ENCODE results near the gene MCF2L.
"Not testable (repeated sequence)": the region's sequence is repeated elsewhere in the genome, so short reads cannot be mapped to it uniquely, and the experiment has no call there.

Gene MCF2L

DNA sequence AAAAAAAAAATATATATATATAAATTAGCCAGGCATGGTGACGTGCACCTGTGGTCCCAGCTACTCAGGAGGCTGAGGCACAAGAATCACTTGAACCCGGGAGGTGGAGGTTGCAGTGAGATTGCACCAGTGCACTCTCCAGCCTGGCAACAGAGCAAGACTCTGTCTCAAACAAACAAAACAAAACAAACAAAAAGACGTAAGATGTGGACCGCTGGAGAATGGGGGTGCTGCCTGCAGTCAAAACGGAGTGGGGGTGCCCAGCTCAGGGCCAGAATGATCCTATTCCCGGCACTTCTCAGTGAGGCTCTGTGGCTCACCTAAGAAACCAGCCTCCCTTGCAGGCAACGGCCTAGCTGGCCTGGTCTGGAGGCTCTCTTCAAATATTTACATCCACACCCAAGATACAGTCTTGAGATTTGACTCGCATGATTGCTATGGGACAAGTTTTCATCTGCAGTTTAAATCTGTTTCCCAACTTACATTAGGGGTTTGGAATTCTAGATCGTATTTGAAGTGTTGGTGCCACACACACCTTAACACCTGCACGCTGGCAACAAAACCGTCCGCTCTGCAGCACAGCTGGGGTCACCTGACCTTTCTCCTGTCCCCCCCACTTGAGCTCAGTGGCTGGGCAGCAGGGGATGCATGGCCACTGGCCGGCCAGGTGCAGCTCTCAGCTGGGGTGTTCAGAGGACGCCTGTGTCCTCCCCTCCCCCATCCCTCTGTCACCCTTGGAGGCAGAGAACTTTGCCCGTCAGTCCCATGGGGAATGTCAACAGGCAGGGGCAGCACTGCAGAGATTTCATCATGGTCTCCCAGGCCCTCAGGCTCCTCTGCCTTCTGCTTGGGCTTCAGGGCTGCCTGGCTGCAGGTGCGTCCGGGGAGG lies 136.3 kb downstream of the MCF2L start, which contains the start of gene F7:
TSS of gene F7 (plus strand) at position 760 of the 889 bp plus-strand sequence. CDS start at position 811, 51 bp downstream.
- no peak for DNase-seq

DNA sequence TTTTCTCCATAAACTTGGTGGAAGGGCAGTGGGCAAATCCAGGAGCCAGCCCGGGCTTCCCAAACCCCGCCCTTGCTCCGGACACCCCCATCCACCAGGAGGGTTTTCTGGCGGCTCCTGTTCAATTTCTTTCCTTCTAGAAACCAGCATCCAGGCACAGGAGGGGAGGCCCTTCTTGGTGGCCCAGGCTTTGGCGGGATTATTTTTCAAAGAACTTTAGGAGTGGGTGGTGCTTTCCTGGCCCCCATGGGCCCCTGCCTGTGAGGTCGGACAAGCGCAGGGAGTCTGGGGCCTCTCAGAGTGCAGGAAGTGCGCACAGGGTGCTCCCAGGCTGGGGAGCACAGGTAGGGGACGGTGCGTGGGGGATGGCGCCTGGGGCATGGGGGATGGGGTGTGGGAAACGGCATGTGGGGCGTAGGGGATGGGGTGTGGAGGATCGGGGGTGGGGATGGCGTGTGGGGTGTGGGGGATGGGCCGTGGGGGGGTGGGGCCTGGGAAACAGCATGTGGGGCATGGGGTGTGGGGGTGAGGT lies 137.0 kb downstream of the MCF2L start:
- no peak for DNase-seq

DNA sequence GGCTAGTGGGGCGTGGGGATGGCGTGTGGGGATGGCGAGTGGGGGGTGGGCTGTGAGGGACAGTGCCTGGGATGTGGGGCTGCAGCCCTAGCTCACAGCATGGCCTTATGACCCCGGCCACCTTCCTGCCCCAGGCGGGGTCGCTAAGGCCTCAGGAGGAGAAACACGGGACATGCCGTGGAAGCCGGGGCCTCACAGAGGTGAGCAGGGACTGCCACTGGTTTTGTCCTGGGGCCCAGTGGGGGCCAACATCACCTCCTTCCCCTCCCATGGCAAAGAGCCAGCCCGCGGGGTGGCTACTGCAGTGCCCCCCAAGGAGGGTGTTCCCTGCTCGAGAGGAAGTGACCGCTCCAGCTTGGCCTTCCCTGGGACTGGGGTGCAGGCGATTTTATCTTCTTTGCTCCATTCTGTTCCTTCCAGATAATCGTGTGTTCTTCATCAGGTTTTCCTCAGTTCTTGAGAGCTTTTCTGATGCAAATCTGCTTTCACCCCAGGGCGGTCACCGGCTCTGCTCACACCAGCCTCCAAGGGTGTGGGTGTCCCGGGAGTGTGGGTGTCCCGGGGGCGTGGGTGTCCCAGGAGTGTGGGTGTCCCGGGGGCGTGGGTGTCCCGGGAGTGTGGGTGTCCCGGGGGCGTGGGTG lies 137.8 kb downstream of the MCF2L start:
- no peak for DNase-seq

DNA sequence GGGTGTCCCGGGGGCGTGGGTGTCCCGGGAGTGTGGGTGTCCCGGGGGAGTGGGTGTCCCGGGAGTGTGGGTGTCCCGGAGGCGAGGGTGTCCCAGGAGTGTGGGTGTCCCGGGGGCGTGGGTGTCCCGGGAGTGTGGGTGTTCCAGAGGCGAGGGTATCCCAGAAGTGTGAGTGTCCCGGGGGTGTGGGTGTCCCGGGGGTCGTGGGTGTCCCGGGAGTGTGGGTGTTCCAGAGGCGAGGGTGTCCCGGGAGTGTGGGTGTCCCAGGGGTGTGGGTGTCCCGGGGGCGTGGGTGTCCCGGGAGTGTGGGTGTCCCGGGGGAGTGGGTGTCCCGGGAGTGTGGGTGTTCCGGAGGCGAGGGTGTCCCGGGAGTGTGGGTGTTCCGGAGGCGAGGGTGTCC lies 139.5 kb downstream of the MCF2L start:
- DNase-seq: not testable (repeated sequence)

DNA sequence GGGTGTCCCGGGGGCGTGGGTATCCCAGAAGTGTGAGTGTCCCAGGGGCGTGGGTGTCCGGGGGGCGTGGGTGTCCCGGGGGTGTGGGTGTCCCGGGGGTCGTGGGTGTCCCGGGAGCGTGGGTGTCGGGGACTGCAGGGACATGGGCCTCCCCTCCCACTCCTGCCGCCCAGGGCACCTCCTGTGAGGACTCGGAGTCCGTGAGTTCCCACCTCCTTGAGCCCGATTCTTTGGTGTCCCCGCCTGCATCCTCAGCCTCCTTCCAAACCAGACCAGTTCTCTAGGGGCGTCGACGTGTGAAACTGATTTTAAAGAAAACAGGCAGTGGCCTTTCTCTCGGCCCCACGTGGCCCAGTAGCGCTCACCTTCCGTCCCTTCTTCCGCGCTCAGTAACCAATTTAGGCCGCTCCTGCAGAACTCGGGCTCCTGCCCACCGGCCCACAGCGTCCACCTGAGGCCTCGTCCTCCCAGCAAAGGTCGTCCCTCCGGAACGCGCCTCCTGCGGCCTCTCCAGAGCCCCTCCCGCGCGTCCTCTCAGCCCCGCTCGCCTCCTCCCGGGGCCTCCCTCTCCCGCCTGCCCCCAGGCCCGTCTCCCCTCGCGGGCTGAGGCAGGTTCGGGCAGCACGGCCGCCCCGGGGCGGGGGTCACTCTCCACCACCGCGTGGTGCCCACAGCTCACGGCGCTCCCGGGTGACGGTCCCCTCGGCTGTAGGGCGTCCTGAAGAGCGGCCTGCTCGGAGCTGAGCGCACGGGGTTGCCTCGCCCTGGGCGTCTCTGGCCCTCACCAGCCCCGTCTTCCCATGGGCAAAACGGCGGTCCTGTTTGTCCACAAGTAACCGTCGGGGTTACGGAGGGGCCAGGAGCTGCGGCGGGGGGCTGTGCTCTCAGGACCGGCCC lies 140.4 kb downstream of the MCF2L start:
- no peak for DNase-seq

DNA sequence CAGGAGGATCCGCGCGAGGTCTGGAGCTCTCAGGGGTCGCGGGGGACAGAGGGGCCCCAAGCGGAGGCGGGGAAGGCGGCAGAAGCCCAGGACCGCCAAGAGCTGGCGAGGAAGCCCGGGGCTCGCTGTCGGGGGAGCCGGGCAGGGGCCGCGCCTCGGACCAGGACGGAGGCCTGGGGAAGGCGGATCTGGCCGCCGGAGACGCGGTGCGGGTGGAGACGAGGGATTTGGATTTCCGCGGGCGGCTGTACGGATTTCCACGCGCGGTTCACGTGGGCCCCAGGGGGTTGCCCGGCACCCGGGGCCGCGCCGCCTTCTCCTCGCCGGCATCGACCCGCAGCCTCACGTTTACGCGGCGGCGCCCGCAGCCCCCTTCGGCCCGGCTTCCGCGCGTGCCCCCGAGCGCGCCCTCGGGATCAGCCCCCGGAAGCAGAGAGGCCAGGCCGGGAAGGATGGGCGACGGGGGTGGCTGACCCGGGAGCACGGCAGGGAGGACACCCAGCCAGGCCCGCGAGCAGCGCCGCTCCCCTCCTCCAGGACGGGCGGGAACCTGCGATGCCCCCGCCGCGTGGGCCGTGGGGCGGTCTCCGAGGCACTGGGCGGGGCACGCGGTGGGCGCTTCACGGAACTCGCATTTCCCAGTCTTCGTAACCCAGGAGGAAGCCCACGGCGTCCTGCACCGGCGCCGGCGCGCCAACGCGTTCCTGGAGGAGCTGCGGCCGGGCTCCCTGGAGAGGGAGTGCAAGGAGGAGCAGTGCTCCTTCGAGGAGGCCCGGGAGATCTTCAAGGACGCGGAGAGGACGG lies 141.2 kb downstream of the MCF2L start:
- DNase-seq: no peak

DNA sequence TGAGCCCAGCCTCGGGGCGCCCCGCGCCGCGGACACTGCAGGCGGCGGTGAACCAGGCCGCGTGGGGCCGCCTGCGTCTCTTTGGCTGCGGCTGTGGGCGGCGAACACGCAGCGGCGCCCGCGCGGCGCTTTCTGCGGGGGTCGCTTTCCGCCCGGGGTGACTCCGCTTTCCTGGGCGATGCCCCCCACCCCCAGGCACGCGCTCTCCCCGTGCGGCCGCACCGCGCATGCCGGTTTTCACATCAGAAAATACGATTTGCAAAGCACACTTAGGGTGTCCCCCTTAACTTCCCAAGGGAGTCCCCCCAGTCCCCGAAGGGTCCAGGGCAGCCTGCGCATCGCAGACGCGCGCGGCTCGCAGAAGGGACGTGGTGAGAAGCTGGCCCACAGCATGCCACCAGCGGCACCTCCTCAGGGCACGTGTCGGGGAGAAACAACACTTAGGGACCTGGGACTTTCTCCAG lies 141.9 kb downstream of the MCF2L start:
- no peak for DNase-seq

DNA sequence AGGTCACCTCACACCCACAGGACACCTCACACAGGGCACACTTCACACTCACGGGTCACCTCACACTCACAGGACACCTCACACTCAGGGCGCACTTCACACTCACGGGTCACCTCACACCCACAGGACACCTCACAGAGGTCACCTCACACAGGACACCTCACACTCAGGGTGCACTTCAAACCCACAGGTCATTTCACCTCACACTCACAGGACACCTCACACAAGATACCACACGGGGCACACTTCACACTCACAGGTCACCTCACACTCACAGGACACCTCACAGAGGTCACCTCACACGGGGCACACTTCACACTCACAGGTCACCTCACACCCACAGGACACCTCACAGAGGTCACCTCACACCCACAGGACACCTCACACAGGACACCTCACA lies 142.8 kb downstream of the MCF2L start:
- not testable (repeated sequence) for DNase-seq

DNA sequence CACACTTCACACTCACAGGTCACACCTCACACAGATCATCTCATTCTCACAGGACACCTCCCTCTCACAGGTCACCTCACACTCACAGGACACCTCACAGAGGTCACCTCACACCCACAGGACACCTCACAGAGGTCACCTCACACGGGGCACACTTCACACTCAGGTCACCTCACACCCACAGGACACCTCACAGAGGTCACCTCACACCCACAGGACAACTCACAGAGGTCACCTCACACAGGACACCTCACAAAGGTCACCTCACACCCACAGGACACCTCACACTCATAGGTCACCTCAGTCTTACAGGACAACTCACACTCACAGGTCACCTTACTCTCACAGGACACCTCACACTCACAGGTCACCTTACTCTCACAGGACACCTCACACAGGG lies 143.5 kb downstream of the MCF2L start:
- DNase-seq: not testable (repeated sequence)

DNA sequence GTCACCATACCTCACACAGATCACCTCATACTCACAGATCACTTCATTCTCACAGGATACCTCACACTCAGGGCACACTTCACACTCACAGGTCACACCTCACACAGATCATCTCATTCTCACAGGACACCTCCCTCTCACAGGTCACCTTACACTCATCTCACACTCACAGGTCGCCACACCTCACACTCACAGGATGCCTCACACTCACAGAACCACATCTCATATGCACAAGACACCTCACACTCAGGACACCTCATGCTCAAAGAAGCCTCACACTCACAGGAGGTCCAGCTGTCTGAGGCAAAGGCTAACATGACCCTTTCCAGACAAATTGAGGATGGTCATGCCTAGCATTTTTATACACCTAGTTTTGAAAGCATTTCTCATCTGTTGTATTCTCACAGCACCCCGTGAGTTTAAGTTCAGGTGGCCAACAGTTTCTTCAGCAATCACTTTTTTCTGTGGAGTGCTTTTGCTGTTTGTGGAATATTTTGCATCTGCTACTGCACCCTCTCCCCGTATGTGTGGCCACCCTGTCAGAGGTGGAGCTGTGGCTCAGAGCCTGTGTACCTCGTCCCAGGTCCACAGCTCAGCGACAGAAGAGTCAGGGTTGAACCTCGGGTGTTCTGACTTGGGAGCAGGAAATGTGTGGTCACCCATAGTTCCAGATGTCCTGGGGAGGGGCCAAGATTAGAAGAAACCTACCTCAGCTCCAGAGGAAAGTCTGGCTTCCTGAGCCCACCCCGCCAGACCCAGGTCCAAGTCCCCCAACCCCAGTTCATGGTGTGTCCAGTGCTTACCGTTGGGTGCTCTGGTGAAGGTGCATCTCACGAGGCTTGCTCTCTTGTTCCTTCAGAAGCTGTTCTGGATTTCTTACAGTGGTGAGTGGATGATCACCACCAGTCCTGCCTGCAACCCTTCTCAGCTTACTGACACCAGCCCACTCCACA lies 144.2 kb downstream of the MCF2L start:
- DNase-seq: no peak

DNA sequence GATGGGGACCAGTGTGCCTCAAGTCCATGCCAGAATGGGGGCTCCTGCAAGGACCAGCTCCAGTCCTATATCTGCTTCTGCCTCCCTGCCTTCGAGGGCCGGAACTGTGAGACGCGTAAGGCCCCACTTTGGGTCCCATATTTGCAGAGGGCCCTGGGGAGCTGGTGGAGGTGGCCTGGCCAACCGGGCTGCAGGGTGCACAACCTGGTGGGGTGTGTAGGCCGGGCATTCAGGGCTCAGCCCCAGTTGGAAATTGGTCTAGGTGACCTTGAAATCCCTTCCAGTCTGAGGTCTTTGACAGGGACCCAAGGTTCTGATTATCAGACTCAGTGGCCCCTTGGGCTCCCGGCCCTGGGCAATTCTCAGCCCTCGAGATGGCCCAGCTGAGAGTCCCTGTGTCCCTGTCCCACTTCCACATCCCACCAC lies 144.8 kb downstream of the MCF2L start:
- DNase-seq: no peak

DNA sequence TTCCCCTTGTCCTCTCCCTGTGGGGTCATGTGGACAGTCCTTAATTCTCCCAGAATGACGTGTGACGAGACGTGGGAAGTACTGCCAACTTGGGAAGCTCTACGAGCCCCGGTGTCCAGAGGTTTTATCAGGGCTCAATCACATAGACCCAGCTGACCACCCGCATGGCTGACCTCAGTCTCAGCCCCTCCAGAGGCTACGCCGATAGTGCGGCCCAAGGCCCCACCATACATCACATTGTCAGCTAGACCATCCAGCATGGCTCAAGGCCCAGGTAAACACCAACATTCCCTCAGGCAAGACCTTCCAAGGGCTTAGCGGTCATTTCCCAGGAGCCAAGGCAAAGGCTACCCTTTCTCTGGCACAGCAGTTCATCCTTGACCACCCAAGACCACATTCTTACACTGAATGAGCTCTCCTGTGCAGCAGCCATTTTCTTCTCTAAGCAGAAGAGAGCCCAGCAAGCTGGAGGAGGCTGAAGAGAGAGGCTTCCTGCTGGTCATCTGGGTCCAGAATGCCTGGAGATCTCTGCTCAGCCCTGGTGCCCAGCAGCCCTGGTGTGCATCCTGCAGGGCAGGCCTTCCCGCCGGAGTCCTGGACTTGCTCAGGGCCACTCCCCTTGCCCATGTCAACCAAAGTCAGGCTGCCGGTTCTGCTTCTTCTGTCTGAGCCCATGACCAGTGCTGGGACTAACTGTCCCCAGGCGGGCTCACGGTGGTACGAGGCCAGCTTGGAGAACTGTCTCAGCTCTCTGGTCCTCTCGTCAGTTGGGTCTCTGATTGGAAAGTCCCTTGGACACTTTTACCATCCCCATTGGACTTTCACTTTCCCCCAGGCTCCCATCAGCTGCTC lies 145.7 kb downstream of the MCF2L start:
- DNase-seq: no peak

DNA sequence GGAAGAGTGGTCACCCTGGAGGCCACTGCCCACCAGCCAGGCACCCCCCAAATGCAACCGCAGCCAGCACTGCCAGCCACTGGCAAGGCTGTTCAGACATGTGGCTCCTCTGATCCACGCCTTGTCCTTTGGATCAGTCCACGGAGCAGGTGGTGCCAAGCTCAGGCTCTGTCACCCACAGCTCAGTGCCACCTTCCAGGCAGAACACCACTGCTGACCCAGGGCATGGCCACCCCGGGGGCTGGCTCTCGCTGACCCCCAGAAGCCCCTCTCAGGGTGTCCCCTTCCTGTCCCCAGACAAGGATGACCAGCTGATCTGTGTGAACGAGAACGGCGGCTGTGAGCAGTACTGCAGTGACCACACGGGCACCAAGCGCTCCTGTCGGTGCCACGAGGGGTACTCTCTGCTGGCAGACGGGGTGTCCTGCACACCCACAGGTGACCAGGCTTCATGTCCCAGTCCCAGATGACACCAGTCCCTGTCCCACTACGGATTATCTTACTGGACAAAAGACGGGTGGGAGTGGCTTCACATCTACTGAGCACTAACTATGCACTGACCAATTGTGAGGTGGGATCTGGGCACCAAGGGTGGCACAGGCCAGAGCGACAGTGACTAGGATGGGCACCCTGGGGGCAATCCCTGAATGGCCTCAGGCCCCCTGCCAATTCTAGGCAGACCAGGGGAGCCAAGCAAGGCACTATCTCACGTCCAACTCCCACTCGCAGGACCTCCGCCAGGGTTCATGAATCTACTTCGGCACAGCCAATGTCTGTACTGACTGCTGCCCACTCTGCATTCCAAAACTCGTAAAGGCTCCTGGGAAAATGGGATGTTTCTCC lies 146.6 kb downstream of the MCF2L start:
- DNase-seq: no peak

DNA sequence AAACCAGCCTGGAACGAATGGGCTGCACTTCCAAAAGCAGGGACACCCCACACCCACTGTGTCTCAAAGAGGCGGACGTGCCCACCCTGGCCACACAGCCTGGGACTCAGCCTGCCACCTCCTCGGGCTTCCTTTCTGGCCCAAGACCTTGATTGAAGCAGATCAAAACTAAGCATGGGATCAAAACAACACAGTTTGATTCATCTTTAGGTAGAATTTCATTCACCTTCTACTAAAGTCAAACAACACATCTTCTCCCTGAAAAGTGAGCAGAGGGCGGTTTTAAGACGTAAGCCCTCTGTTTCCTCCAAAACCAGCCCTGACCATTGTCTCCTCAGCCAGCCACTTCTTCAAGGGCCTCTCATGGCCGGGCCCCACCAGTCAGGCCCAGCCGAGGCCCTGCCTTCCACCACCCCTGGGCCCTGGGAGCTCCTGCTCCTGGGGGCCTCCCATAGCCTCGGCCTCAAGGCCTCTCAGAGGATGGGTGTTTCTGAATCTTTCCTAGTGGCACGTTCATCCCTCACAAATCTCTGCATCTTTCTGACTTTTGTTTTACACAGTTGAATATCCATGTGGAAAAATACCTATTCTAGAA lies 147.3 kb downstream of the MCF2L start:
- no peak for DNase-seq

DNA sequence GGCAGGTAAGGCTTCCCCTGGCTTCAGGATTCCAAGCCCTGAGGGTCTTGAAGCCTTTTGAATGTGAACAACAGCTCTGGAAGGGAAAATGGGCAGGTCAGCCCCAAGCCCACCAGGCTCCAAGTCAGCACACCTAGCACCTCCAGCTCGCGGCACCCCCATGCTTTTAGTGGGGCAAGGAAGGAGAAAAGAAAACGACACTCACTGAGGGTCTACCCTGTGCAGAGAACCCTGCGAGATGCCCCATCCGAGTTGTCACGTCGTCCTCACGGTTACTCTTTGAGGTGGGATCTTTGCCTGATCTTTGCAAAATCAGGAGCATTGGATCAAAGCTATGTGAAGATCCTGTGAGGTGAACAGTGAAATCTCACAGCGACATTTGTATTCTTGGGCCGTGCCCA lies 147.9 kb downstream of the MCF2L start:
- DNase-seq: no peak

DNA sequence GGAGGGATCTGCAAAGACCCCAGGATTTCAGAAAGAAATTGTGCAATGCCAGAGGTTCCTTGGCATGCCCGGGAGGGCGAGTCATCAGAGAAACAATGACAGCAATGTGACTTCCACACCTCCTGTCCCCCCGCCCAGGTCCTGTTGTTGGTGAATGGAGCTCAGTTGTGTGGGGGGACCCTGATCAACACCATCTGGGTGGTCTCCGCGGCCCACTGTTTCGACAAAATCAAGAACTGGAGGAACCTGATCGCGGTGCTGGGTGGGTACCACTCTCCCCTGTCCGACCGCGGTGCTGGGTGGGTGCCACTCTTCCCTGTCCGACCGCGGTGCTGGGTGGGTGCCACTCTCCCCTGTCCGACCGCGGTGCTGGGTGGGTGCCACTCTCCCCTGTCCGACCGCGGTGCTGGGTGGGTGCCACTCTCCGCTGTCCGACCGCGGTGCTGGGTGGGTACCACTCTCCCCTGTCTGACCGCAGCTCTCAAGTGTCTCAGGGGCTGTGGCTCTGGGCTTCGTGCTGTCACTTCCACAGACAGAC lies 148.4 kb downstream of the MCF2L start:
- DNase-seq: no peak

DNA sequence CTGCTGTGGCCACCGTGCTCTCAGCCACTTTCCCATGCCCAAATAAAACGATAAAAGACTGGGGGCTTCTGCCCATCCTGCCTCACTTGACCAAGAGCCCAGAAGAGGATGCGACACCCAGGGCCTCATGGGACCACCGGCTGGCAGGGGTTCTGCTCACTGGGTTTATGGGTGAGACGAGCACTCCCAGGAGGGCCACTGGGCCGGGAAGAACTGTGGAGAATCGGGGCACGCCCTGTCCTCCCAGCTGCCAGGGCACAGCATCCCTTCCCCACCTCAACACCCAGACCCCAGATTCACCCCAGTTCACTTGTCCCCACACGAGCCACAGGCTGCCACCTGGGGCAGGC lies 148.9 kb downstream of the MCF2L start:
- DNase-seq: no peak

All from bone marrow (tissue), 2 donors.